B cell (primary cell): ENCODE data around the gene TFAP2D. TPM values are rescaled to one million over a fixed set of nuclear protein-coding genes. Genes with fewer than 3 reads are reported as not detected.

Experiments used
- ATAC-seq: fragments of 200-7000 bp; cut with Tn5 transposase; one replicate; pipeline ENCODE4 v1.10.0; 2021; ENCODE audit warnings: low read depth, mild to moderate bottlenecking, moderate number of reproducible peaks, moderate library complexity
- CTCF ChIA-PET: fragments of 350-600 bp; sonication (Branson Sonifier 250); formaldehyde crosslinking; loops from one replicate; lab custom pipeline; 2021; ENCODE audit warnings: antibody characterized with exemption, inconsistent platforms; lab: Charles Lee
- POLR2A ChIA-PET: fragments of 350-600 bp; sonication (Branson Sonifier 250); formaldehyde crosslinking; loops from one replicate; lab custom pipeline; 2021; ENCODE audit warnings: antibody characterized with exemption; lab: Charles Lee
- DNase-seq: peaks from one replicate; pipeline ENCODE4 v3.0.0; 2013
- H2AFZ ChIP-seq: 2 replicates; pipeline ENCODE4 v1.6.1; 2012; ENCODE audit warnings: mild to moderate bottlenecking, low read depth, low read length; ENCODE audit not compliant: insufficient read depth, poor library complexity, severe bottlenecking
- H3K27ac ChIP-seq, 2 donors: 1 replicate in 1 of 2; 2 replicates in 1 of 2; pipeline ENCODE4 v1.5.1; 2012 to 2013; ENCODE audit warnings: low read length in 2 of 2, mild to moderate bottlenecking in 2 of 2, moderate library complexity in 1 of 2
- H3K27me3 ChIP-seq, 4 experiments: fragments of 200-600 bp in 1 of 4; sonication (generic) in 1 of 4; replicated peaks in 1 of 4; 1 replicate in 2 of 4; 2 replicates in 2 of 4; pipeline versions ENCODE4 v1.6.1 to v1.7.0; 2013 to 2016; ENCODE audit warnings: low read length in 3 of 4, mild to moderate bottlenecking in 2 of 4, mixed read lengths in 1 of 4, moderate library complexity in 1 of 4; ENCODE audit not compliant: insufficient read depth in 4 of 4, control insufficient read depth in 3 of 4; ENCODE audit errors: control extremely low read depth in 1 of 4
- H3K36me3 ChIP-seq, 2 experiments: replicated peaks in 1 of 2; 1 replicate in 1 of 2; 2 replicates in 1 of 2; pipeline versions ENCODE4 v1.6.1 to v1.7.1; 2013; ENCODE audit warnings: low read length in 1 of 2; ENCODE audit not compliant: insufficient read depth in 2 of 2, control insufficient read depth in 1 of 2; ENCODE audit errors: control extremely low read depth in 1 of 2, extremely low read depth in 1 of 2
- H3K4me1 ChIP-seq, 2 donors: fragments of 200-600 bp in 1 of 2; sonication (generic) in 1 of 2; 1 replicate in 1 of 2; 2 replicates in 1 of 2; pipeline versions ENCODE4 v1.5.1 to v1.6.1; 2013 to 2017; ENCODE audit warnings: low read length in 2 of 2; ENCODE audit not compliant: control insufficient read depth in 2 of 2, insufficient read depth in 2 of 2
- H3K4me2 ChIP-seq: replicated peaks from 2 replicates; pipeline ENCODE3; 2012; ENCODE audit warnings: mild to moderate bottlenecking, low read depth, low read length; ENCODE audit not compliant: poor library complexity, severe bottlenecking
- H3K4me3 ChIP-seq, 5 experiments: fragments of 200-600 bp in 1 of 5; sonication (generic) in 1 of 5; 1 replicate in 3 of 5; 2 replicates in 2 of 5; pipeline versions ENCODE4 v1.5.1 to v1.7.0; 2011 to 2016; ENCODE audit warnings: low read length in 4 of 5, mild to moderate bottlenecking in 4 of 5, low read depth in 2 of 5, control low read depth in 1 of 5, moderate library complexity in 1 of 5; ENCODE audit not compliant: insufficient read depth in 1 of 5; ENCODE audit errors: control extremely low read depth in 1 of 5, extremely low read depth in 1 of 5
- H3K79me2 ChIP-seq: fragments of 200-600 bp; sonication (generic); one replicate; pipeline ENCODE4 v1.6.0; 2016; ENCODE audit warnings: low read length; ENCODE audit not compliant: control insufficient read depth, insufficient read depth
- H3K9ac ChIP-seq: fragments of 200-600 bp; sonication (generic); 2 replicates; pipeline ENCODE4 v1.6.1; 2017; ENCODE audit warnings: mild to moderate bottlenecking, low read length, moderate library complexity
- H3K9me3 ChIP-seq, 3 donors: one replicate each; pipeline versions ENCODE4 v1.6.1 to v1.7.1; 2013; ENCODE audit warnings: low read length in 2 of 3; ENCODE audit not compliant: control insufficient read depth in 2 of 3, insufficient read depth in 1 of 3; ENCODE audit errors: control extremely low read depth in 1 of 3
- H4K20me1 ChIP-seq: 2 replicates; pipeline ENCODE4 v1.6.0; 2012; ENCODE audit warnings: mild to moderate bottlenecking, low read length; ENCODE audit not compliant: insufficient read depth, control insufficient read depth, poor library complexity, severe bottlenecking
- H3K27ac Mint-ChIP-seq: one replicate; pipeline ENCODE4 v1.8.0; 2021; ENCODE audit warnings: mixed read lengths
- H3K27me3 Mint-ChIP-seq: one replicate; pipeline ENCODE4 v1.8.0; 2021; ENCODE audit warnings: mixed read lengths
- H3K4me1 Mint-ChIP-seq: one replicate; pipeline ENCODE4 v1.8.0; 2021; ENCODE audit warnings: mixed read lengths
- H3K4me3 Mint-ChIP-seq: one replicate; pipeline ENCODE4 v1.8.0; 2021; ENCODE audit warnings: mixed read lengths
- H3K9me3 Mint-ChIP-seq: one replicate; pipeline ENCODE4 v1.8.0; 2022; ENCODE audit warnings: mixed read lengths; ENCODE audit not compliant: insufficient read depth
- CTCF ChIP-seq: fragments of 200-600 bp; IDR thresholded peaks from one replicate; pipeline ENCODE4 v1.8.0; 2022; ENCODE audit warnings: antibody characterized with exemption, mild to moderate bottlenecking
- EZH2 ChIP-seq: IDR thresholded peaks from 2 replicates; pipeline ENCODE4 v1.6.1; 2012; ENCODE audit warnings: borderline replicate concordance, low read depth, mild to moderate bottlenecking, moderate library complexity, low read length; ENCODE audit not compliant: insufficient read depth, poor library complexity, severe bottlenecking
- intact Hi-C: fragments of 100-400 bp; cut with micrococcal nuclease; formaldehyde crosslinking; loops from one replicate; pipeline ENCODE4 v1.10.0; 2022
- polyA plus RNA-seq: library from polyadenylated mRNA; depleted of rRNA; stranded (reverse); fragments of >200 nt; gene quantifications from 2 replicates; pipeline ENCODE4 v1.2.3, GENCODE V29; 2012
- total RNA-seq, 2 donors: library from RNA; stranded (reverse); fragments of 120-200 nt in 1 of 2; gene quantifications; 1 replicate in 1 of 2; 2 replicates in 1 of 2; pipeline versions ENCODE4 v1.2.3 to v1.2.4, GENCODE V29; 2013 to 2022

TFAP2D gene
- total and polyA plus RNA-seq, 2 donors (not counting 1 experiment from before 2014, with no cell fraction given): not detected

- Mint-ChIP-seq H3K9me3 (no peaks in the 10 kb centered on the region), H3K4me1 (no peaks in the 10 kb centered on the region), H3K27me3 (no peaks in the 10 kb centered on the region), H3K4me3 (no peak overlapping the region), H3K27ac (no peak overlapping the region)
- TF ChIP-seq EZH2: no peak
- TF ChIP-seq CTCF: no peak
- no peak overlapping the region for H3K4me3 ChIP-seq
- ATAC-seq (no peak), DNase-seq (no peak)
- H3K4me2 ChIP-seq: no peak overlapping the region
- ChIA-PET POLR2A (no interaction called here), CTCF (no interaction called here)
- H4K20me1 ChIP-seq: no peaks in the 10 kb centered on the region
- no peaks in the 10 kb centered on the region for H3K79me2 ChIP-seq
- H3K9ac ChIP-seq: no peak overlapping the region
- no peaks in the 10 kb centered on the region for H3K4me1 ChIP-seq
- intact Hi-C loops: no loop called here
- H3K9me3 ChIP-seq: no peaks in the 10 kb centered on the region
- H2AFZ ChIP-seq: no peak overlapping the region
- H3K27ac ChIP-seq: no peak overlapping the region
- H3K27me3 ChIP-seq: no peaks in the 10 kb centered on the region
- H3K36me3 ChIP-seq: no peaks in the 10 kb centered on the region
Observed at GRCh38 chr6:50804283-50804682, 91.0 kb downstream of the TFAP2D start.

GRCh38 chr6:50807035-50807434 lies 93.7 kb downstream of the TFAP2D start:
- H3K4me3 Mint-ChIP-seq: no peak overlapping the region
- Histone ChIP-seq H3K4me2 (no peak overlapping the region), H3K9ac (no peak overlapping the region), H3K4me3 (no peak overlapping the region), H3K27me3 (peaks cover 0 to 3% (median 0%) of the 10 kb centered on the region in 4 experiments), H3K9me3 (peaks cover 0 to 5% (median 0%) of the 10 kb centered on the region in 3 donors), H3K36me3 (no peaks in the 10 kb centered on the region), H2AFZ (no peak overlapping the region), H3K79me2 (no peaks in the 10 kb centered on the region), H3K27ac (no peak overlapping the region), H3K4me1 (no peaks in the 10 kb centered on the region), H4K20me1 (no peaks in the 10 kb centered on the region)
- ChIA-PET POLR2A (no interaction called here), CTCF (no interaction called here)
- no peaks in the 10 kb centered on the region for H3K4me1 Mint-ChIP-seq
- TF ChIP-seq EZH2 (no peak), CTCF (no peak)
- intact Hi-C loops: no loop called here
- no peak overlapping the region for H3K27ac Mint-ChIP-seq
- no peak for ATAC-seq
- DNase-seq: no peak
- no peaks in the 10 kb centered on the region for H3K27me3 Mint-ChIP-seq
- H3K9me3 Mint-ChIP-seq: no peaks in the 10 kb centered on the region
